ENCODE measurements around the gene FOSB.
A peak's percentile ranks its signal among the peaks of the same experiment; 100 is the strongest.

DNA sequence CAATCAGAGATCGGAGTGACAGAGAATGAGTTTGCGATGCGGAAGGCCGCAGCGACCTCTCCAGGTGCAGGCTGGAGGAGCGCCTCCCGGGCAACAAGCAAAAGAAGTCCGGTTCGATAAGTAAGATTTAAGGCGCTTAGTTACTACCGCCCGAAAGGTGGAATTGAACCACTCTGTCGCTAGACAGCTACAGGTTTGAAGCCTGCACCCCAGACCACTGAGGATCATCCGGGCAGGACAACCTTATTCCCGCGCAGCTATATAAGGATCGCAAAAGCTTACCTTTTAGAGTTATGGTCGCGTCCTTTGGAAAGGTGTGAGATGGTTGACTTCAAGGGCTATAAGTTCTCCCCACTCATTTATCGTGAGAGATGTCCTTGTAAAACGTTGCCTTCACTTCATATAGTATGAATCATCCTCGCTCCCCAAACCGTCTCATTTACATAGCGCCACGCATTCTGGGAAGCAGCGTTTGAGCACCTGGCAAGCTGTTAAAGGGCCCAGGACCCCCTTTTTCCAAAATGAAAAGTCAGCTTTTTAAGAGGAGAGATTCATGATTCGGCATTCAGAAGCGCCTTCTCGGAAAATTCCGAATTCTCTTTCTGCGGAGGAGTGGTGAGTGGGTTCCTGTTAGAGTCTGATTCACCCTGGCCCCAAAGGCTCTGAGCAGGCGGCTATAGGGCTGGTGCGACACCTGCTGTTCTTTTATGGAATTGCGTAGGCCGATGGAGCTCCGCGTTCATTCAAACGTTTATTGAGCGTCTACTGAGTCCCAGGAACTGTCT is 10.8 kb downstream of the FOSB start:
- TF ChIP-seq, protein P1, sequence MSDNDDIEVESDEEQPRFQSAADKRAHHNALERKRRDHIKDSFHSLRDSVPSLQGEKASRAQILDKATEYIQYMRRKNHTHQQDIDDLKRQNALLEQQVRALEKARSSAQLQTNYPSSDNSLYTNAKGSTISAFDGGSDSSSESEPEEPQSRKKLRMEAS (IDR thresholded peaks at IDR 0.05): peak; percentile 55
- TF ChIP-seq TAF1 (IDR thresholded peaks at IDR 0.05; ENCODE audit: low read depth): peak; percentile 27; the same call in 1 of the 2 replicates
